Measurements from ENCODE around the gene ATP2B1.

DNA sequence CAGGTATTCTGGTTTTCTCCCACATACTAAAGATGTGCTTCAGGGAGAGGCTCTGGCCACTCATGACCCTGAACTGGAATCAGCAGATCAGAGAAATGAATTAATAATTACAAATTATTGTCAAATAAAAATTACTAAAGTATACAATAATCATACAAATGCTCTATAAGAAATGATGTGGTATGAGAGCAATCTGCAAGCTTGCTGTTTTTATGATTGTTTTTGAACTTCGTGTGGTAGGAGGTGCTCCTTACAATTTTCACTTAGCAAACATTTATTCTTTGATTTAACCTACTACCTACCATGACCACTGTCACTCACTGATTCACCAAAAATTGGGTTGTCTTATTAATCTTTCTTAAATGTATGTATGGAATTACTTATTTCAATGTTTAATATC is 16.2 kb downstream of the ATP2B1 start:
- TF ChIP-seq POLR2AphosphoS5 (IDR thresholded peaks at IDR 0.05): no peak
- TF ChIP-seq, protein P1, sequence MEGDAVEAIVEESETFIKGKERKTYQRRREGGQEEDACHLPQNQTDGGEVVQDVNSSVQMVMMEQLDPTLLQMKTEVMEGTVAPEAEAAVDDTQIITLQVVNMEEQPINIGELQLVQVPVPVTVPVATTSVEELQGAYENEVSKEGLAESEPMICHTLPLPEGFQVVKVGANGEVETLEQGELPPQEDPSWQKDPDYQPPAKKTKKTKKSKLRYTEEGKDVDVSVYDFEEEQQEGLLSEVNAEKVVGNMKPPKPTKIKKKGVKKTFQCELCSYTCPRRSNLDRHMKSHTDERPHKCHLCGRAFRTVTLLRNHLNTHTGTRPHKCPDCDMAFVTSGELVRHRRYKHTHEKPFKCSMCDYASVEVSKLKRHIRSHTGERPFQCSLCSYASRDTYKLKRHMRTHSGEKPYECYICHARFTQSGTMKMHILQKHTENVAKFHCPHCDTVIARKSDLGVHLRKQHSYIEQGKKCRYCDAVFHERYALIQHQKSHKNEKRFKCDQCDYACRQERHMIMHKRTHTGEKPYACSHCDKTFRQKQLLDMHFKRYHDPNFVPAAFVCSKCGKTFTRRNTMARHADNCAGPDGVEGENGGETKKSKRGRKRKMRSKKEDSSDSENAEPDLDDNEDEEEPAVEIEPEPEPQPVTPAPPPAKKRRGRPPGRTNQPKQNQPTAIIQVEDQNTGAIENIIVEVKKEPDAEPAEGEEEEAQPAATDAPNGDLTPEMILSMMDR (IDR thresholded peaks at IDR 0.05): no peak
